Measurements from ENCODE around the gene USP35.

The USP35 gene

GRCh38 chr11:78188286-78189173 lies at the start of gene USP35, which contains the start of gene KCTD21:
TSS of gene USP35 (plus strand) at chr11:78188919. CDS start at chr11:78196246, 7,327 bp downstream.
TSS of gene KCTD21 (minus strand) at chr11:78188626. CDS start at chr11:78174554, 14,072 bp downstream.
- DNase-seq (ENCODE audit: low read depth) = peak; percentile 92

GRCh38 chr11:78139422-78140391 lies 49.0 kb upstream of the USP35 start, which contains the start of gene ALG8:
TSS of gene ALG8 (minus strand) at chr11:78139626. CDS start at chr11:78139588, 38 bp downstream.
- peak; percentile 97 for DNase-seq (ENCODE audit: low read depth)

- DNase-seq (ENCODE audit: low read depth) = no peak
Measured at GRCh38 chr11:78140392-78141077, 48.2 kb upstream of the USP35 start.

- no peak for DNase-seq (ENCODE audit: low read depth)
Measured at GRCh38 chr11:78145511-78146025, 43.2 kb upstream of the USP35 start.

GRCh38 chr11:78147807-78148206 lies 40.9 kb upstream of the USP35 start:
- no peak for DNase-seq (ENCODE audit: low read depth)

GRCh38 chr11:78149646-78150045 lies 39.1 kb upstream of the USP35 start:
- DNase-seq (ENCODE audit: low read depth) = no peak

GRCh38 chr11:78150346-78150745 lies 38.4 kb upstream of the USP35 start:
- DNase-seq (ENCODE audit: low read depth) = no peak

- DNase-seq (ENCODE audit: low read depth) = no peak
Measured at GRCh38 chr11:78150754-78151153, 38.0 kb upstream of the USP35 start.

GRCh38 chr11:78151804-78152203 lies 36.9 kb upstream of the USP35 start:
- DNase-seq (ENCODE audit: low read depth) = no peak

- no peak for DNase-seq (ENCODE audit: low read depth)
Measured at GRCh38 chr11:78156127-78156844, 32.4 kb upstream of the USP35 start.

GRCh38 chr11:78158987-78159652 lies 29.6 kb upstream of the USP35 start:
- no peak for DNase-seq (ENCODE audit: low read depth)

- no peak for DNase-seq (ENCODE audit: low read depth)
Measured at GRCh38 chr11:78160557-78160956, 28.2 kb upstream of the USP35 start.

GRCh38 chr11:78161346-78161745 lies 27.4 kb upstream of the USP35 start:
- DNase-seq (ENCODE audit: low read depth) = no peak

- DNase-seq (ENCODE audit: low read depth) = no peak
Measured at GRCh38 chr11:78161962-78162371, 26.8 kb upstream of the USP35 start.

- no peak for DNase-seq (ENCODE audit: low read depth)
Measured at GRCh38 chr11:78163828-78164227, 24.9 kb upstream of the USP35 start.

- no peak for DNase-seq (ENCODE audit: low read depth)
Measured at GRCh38 chr11:78164471-78164870, 24.2 kb upstream of the USP35 start.

- DNase-seq (ENCODE audit: low read depth) = no peak
Measured at GRCh38 chr11:78166855-78167469, 21.8 kb upstream of the USP35 start.

GRCh38 chr11:78168539-78169477 lies 19.9 kb upstream of the USP35 start:
- DNase-seq (ENCODE audit: low read depth) = no peak

GRCh38 chr11:78170413-78170812 lies 18.3 kb upstream of the USP35 start:
- no peak for DNase-seq (ENCODE audit: low read depth)
